Esophagus squamous epithelium (tissue), 5 donors: ENCODE measurements around the gene HBQ1. TPM values are rescaled to one million over a fixed set of nuclear protein-coding genes. Genes with fewer than 3 reads are reported as not detected.
"Not testable (repeated sequence)": the region's sequence is repeated elsewhere in the genome, so short reads cannot be mapped to it uniquely, and the experiment has no call there.

Experiments
- DNase-seq: peaks from one replicate; lab custom pipeline; 2025; lab: John Stamatoyannopoulos, UW
- H3K27ac ChIP-seq, 4 donors: fragments of 200-600 bp; sonication (generic); one replicate each; pipeline ENCODE4 v1.5.1; 2016 to 2019; ENCODE audit warnings: mild to moderate bottlenecking in 1 of 4
- H3K27me3 ChIP-seq, 4 donors: fragments of 200-600 bp; sonication (generic); 1 replicate in 3 of 4; 2 replicates in 1 of 4; pipeline versions ENCODE4 v1.5.1 to v1.6.0; 2017 to 2021; ENCODE audit warnings: antibody characterized with exemption in 1 of 4
- H3K36me3 ChIP-seq, 3 donors: fragments of 200-600 bp; sonication (generic); one replicate each; pipeline ENCODE4 v1.5.1; 2016 to 2019
- H3K4me1 ChIP-seq, 3 donors: fragments of 200-600 bp; sonication (generic); one replicate each; pipeline ENCODE4 v1.5.1; 2017 to 2019
- H3K4me3 ChIP-seq, 4 donors: fragments of 200-600 bp; sonication (generic); 1 replicate in 3 of 4; 2 replicates in 1 of 4; pipeline ENCODE4 v1.5.1; 2016 to 2019; ENCODE audit warnings: mild to moderate bottlenecking in 2 of 4, moderate library complexity in 1 of 4
- H3K9me3 ChIP-seq, 3 donors: fragments of 200-600 bp; sonication (generic); one replicate each; pipeline ENCODE4 v1.5.1; 2016 to 2019
- CTCF ChIP-seq, 6 experiments: fragments of 450-650 bp in 4 of 6; fragments of 200-600 bp in 2 of 6; sonication (generic) in 2 of 6; IDR thresholded peaks; one replicate each; pipeline ENCODE4 v1.5.1; 2016 to 2019; ENCODE audit warnings: antibody characterized with exemption in 6 of 6, mild to moderate bottlenecking in 4 of 6, moderate library complexity in 4 of 6
- POLR2A ChIP-seq, 4 donors: fragments of 450-650 bp; IDR thresholded peaks; one replicate each; pipeline ENCODE4 v1.6.1; 2017; ENCODE audit warnings: antibody characterized with exemption in 4 of 4, mild to moderate bottlenecking in 4 of 4, moderate library complexity in 3 of 4
- WGBS, 2 donors: methylation state at CpG; one replicate each; pipeline ENCODE4 v1.1.5; 2018; 5-methylcytosine and 5-hydroxymethylcytosine counted together
- intact Hi-C: fragments of 100-400 bp; cut with DNase I; formaldehyde crosslinking; loops from one replicate; pipeline ENCODE4 v1.15.0; 2022
- total RNA-seq, 4 donors: library from RNA; depleted of rRNA; stranded (reverse); fragments of >200 nt; gene quantifications; one replicate each; pipeline ENCODE4 v1.1.0, GENCODE V29; 2016
- donor health status: DM: yes; HTN: yes; CAD: no.

HBQ1 gene
- total RNA-seq, 4 donors from 2014 or later: not detected

GRCh38 chr16:166375-167121, 13.7 kb upstream of the HBQ1 start:
- Histone ChIP-seq H3K4me1 (peaks cover 15 to 21% (median 17%) of the 10 kb centered on the region in 3 donors), H3K27me3 (peaks cover 7 to 87% (median 42%) of the 10 kb centered on the region in 4 donors), H3K27ac (no peak overlapping the region), H3K36me3 (no peaks in the 10 kb centered on the region), H3K9me3 (no peaks in the 10 kb centered on the region), H3K4me3 (peak overlapping the region in 2 of 4 donors; percentile 22 to 34)
- DNase-seq: no peak
- intact Hi-C loops: no loop called here
- WGBS, 2 donors: 4 to 7% methylated on average over 11 to 22 of the region's 45 CpGs
- no peak for TF ChIP-seq POLR2A (IDR thresholded peaks at IDR 0.05)
- no peak for TF ChIP-seq CTCF (IDR thresholded peaks at IDR 0.05)

GRCh38 chr16:167122-167690, 13.1 kb upstream of the HBQ1 start:
- intact Hi-C loops: no loop called here
- Histone ChIP-seq H3K4me1 (peaks cover 15 to 21% (median 17%) of the 10 kb centered on the region in 3 donors), H3K27me3 (peaks cover 7 to 87% (median 44%) of the 10 kb centered on the region in 4 donors), H3K9me3 (no peaks in the 10 kb centered on the region), H3K4me3 (no peak overlapping the region), H3K36me3 (no peaks in the 10 kb centered on the region), H3K27ac (no peak overlapping the region)
- WGBS, 2 donors: 15 to 16% methylated on average over 7 to 9 of the region's 11 CpGs
- no peak for DNase-seq
- TF ChIP-seq POLR2A (IDR thresholded peaks at IDR 0.05) (no peak), CTCF (IDR thresholded peaks at IDR 0.05) (no peak)

GRCh38 chr16:168424-168823, 11.8 kb upstream of the HBQ1 start:
- no peaks in the 10 kb centered on the region for H3K36me3 ChIP-seq
- TF ChIP-seq CTCF (IDR thresholded peaks at IDR 0.05) (no peak), POLR2A (IDR thresholded peaks at IDR 0.05) (no peak)
- no peak overlapping the region for H3K27ac ChIP-seq
- H3K9me3 ChIP-seq: no peaks in the 10 kb centered on the region
- WGBS, 2 donors: 54 to 61% methylated on average over 3 to 5 of the region's 6 CpGs
- H3K4me1 ChIP-seq: peaks cover 15 to 24% (median 17%) of the 10 kb centered on the region in 3 donors
- no peak overlapping the region for H3K4me3 ChIP-seq
- DNase-seq: no peak
- H3K27me3 ChIP-seq: peaks cover 7 to 79% (median 44%) of the 10 kb centered on the region in 4 donors
- intact Hi-C loops: no loop called here

- no peak overlapping the region for H3K4me3 ChIP-seq
- H3K4me1 ChIP-seq: peaks cover 15 to 26% (median 17%) of the 10 kb centered on the region in 3 donors
- H3K9me3 ChIP-seq: no peaks in the 10 kb centered on the region
- WGBS, 2 donors: 30 to 38% methylated on average over 2 of the region's 3 CpGs
- H3K27ac ChIP-seq: no peak overlapping the region
- H3K27me3 ChIP-seq: peaks cover 7 to 80% (median 44%) of the 10 kb centered on the region in 4 donors
- TF ChIP-seq POLR2A (IDR thresholded peaks at IDR 0.05) (no peak), CTCF (IDR thresholded peaks at IDR 0.05) (no peak)
- no peak for DNase-seq
- no peaks in the 10 kb centered on the region for H3K36me3 ChIP-seq
- intact Hi-C loops: no loop called here
Observed at GRCh38 chr16:169014-169413, 11.2 kb upstream of the HBQ1 start.

- H3K36me3 ChIP-seq, H3K9me3 ChIP-seq, H3K4me3 ChIP-seq, intact Hi-C loops, DNase-seq, H3K27ac ChIP-seq: not testable (repeated sequence)
- WGBS, 2 donors: 0 to 3% methylated on average over 3 to 5 of the region's 5 CpGs
- peaks cover 15 to 23% (median 16%) of the 10 kb centered on the region in 3 donors for H3K4me1 ChIP-seq
- H3K27me3 ChIP-seq: peaks cover 7 to 87% (median 47%) of the 10 kb centered on the region in 4 donors
Observed at GRCh38 chr16:170088-170507, 10.2 kb upstream of the HBQ1 start.
